Spleen (tissue), 7 donors: ENCODE data around the gene FRYL.

ENCODE experiments used
- POLR2AphosphoS5 ChIP-seq, 3 donors: sonication (generic); formaldehyde crosslinking; IDR thresholded peaks; one replicate each; pipeline ENCODE4 v1.5.1; 2017; ENCODE audit warnings: antibody characterized with exemption in 3 of 3
- TF ChIP-seq, protein P1 (sequence below), 11 experiments: fragments of 200-600 bp in 7 of 11; fragments of 450-650 bp in 4 of 11; sonication (generic) in 4 of 11; IDR thresholded peaks in 8 of 11; conservative IDR thresholded peaks in 3 of 11; 1 replicate in 7 of 11; 2 replicates in 4 of 11; pipeline versions ENCODE4 v1.4.0 to v1.8.0; 2016 to 2021; ENCODE audit warnings: antibody characterized with exemption in 11 of 11, inconsistent platforms in 4 of 11, mild to moderate bottlenecking in 1 of 11
- donor health status: DM: no; HTN: no; CAD: no; lungs with moderate emphysema.
- donor health status: DM: no; HTN: no; CAD: no.
- donor health status: DM: no; HTN: no; CAD: no.

DNA sequence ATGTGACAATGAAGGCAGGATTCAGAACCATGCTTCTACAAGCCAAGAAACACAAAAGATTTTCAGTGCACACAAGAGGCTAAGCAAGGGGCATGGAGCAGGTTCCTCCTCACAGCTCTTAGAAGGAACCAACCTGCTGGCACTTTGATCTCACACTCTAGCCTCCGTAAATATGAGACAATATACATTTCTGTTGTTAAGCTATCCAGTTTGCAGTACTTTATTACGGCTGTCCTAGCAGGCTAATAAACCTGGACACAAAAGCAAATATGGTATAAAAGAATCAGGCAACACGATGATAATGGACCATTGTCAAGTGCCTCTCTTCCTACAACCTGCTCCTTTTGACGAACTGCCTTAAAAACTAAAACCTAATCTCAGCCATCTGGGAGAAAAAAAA lies 175.6 kb downstream of the FRYL start:
- TF ChIP-seq, protein P1, sequence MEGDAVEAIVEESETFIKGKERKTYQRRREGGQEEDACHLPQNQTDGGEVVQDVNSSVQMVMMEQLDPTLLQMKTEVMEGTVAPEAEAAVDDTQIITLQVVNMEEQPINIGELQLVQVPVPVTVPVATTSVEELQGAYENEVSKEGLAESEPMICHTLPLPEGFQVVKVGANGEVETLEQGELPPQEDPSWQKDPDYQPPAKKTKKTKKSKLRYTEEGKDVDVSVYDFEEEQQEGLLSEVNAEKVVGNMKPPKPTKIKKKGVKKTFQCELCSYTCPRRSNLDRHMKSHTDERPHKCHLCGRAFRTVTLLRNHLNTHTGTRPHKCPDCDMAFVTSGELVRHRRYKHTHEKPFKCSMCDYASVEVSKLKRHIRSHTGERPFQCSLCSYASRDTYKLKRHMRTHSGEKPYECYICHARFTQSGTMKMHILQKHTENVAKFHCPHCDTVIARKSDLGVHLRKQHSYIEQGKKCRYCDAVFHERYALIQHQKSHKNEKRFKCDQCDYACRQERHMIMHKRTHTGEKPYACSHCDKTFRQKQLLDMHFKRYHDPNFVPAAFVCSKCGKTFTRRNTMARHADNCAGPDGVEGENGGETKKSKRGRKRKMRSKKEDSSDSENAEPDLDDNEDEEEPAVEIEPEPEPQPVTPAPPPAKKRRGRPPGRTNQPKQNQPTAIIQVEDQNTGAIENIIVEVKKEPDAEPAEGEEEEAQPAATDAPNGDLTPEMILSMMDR (IDR thresholded peaks at IDR 0.05 in 8 of 11, conservative IDR thresholded peaks at IDR 0.05 in 3 of 11) = no peak
- TF ChIP-seq POLR2AphosphoS5 (IDR thresholded peaks at IDR 0.05) = no peak
